GM12872 (cell line): ENCODE measurements around the gene ZNF574.

Experiments used
- TF ChIP-seq, protein P1 (sequence below): IDR thresholded peaks from 3 replicates; pipeline ENCODE4 v1.5.1; 2011; ENCODE audit warnings: low read depth, mild to moderate bottlenecking, low read length, moderate library complexity; ENCODE audit not compliant: insufficient read depth

ZNF574 gene

DNA sequence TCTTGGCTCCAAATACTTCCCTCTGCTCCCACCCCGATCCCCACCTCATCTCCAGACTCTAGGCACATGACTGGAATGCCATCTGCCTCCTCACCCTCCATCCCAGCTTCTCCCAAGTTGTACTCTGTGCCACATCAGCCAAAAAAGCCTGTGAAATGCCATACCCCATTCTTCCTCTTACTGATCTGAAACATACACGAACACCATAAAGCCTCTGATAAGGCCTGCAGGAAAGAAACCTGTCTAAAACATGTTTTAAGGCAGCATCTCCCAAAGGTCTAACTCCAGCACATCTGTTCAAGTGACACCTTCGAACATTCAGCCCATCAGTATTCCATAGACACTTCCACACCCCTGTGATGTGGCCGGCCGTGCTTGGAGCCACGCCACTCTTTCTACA, 11.5 kb upstream of the ZNF574 start:
- TF ChIP-seq, protein P1, sequence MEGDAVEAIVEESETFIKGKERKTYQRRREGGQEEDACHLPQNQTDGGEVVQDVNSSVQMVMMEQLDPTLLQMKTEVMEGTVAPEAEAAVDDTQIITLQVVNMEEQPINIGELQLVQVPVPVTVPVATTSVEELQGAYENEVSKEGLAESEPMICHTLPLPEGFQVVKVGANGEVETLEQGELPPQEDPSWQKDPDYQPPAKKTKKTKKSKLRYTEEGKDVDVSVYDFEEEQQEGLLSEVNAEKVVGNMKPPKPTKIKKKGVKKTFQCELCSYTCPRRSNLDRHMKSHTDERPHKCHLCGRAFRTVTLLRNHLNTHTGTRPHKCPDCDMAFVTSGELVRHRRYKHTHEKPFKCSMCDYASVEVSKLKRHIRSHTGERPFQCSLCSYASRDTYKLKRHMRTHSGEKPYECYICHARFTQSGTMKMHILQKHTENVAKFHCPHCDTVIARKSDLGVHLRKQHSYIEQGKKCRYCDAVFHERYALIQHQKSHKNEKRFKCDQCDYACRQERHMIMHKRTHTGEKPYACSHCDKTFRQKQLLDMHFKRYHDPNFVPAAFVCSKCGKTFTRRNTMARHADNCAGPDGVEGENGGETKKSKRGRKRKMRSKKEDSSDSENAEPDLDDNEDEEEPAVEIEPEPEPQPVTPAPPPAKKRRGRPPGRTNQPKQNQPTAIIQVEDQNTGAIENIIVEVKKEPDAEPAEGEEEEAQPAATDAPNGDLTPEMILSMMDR, result no peak

- TF ChIP-seq, protein P1, result no peak
Measured at GRCh38 chr19:42065051-42065450, 10.9 kb upstream of the ZNF574 start.

GRCh38 chr19:42065511-42065910, 10.5 kb upstream of the ZNF574 start:
- TF ChIP-seq, protein P1, result no peak

GRCh38 chr19:42066075-42066754, 9.8 kb upstream of the ZNF574 start:
- TF ChIP-seq, protein P1, result no peak

GRCh38 chr19:42067315-42067888, 8.6 kb upstream of the ZNF574 start:
- TF ChIP-seq, protein P1, result no peak

DNA sequence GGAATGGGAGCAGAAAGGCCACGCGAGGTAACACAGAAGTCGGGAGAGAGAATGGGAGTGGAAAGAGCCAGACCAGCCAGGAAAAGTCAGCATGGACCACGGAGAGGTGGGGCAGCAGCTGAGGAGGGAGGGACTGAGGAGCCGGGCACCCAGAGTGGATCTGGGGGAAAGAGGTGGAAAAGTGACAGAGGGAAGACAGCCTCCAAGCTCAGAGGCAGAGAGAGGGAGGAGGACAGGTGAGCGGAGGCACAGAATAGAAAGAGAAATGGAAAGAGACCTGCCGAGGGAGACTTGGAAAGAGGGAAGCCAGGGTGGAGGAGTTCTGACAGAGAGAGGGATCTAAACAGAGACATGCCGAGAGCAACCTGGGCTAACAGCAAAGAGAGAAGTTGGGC, 7.6 kb upstream of the ZNF574 start:
- TF ChIP-seq, protein P1, result no peak

DNA sequence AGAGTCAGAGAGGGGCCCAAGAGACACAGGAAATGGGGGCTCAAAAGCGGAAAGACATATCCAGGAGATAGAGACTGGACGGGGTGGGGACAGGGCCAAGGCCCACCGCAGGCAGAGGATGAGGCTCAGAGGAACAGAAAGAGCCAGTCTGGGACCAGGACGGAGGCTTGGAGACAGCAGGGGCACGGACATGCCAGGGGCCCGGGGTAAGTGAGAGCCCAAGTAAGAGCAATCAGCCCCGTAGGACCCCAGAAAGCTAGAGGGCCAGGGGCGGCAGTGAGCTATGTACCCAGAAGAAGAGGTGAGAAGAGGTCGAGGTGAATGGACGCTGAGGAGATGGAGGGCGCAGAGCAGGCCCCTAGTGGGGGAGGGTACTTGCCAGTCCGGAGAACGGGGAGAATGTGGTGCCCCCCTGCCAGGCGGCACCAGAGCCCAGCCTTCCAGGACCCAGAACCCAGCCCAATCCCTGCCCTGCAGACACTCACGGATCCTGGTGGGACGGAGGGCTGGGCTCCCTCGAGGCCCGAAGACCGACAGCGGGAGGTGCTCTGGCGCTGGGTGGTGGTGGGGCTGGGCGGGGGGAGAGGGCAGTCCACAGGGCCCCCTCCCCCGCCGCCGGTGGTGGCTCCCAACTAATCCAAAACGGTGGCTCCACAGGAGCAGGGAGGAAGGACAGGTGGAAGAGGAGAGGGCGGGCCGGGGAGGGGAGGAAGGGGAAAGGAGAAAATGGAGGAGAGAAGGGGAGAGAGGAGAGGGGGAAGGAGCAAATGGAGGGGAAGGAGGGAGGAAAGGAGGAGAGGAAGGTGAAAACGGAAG, 7.0 kb upstream of the ZNF574 start:
- TF ChIP-seq, protein P1, result no peak
